HepG2 (cell line): ENCODE data around the gene HRC. TPM values are rescaled to one million over a fixed set of nuclear protein-coding genes. Genes with fewer than 3 reads are reported as not detected.
A peak's percentile ranks its signal among the peaks of the same experiment; 100 is the strongest.

Source experiments
- BHLHE40 ChIP-seq: IDR thresholded peaks from 2 replicates; pipeline ENCODE4 v1.6.1; 2011; ENCODE audit warnings: low read length, improper control_type of control experiment
- HHEX ChIP-seq: IDR thresholded peaks from 2 replicates; pipeline ENCODE4 v1.6.1; 2016; ENCODE audit warnings: control low read depth
- KLF12 ChIP-seq: sonication (generic); formaldehyde crosslinking; IDR thresholded peaks from 2 replicates; pipeline ENCODE4 v1.4.0; 2020; ENCODE audit warnings: missing genetic modification reagents, borderline replicate concordance
- NFYB ChIP-seq: sonication (generic); formaldehyde crosslinking; IDR thresholded peaks from 2 replicates; pipeline ENCODE4 v1.4.0; 2020; ENCODE audit warnings: missing genetic modification reagents
- RFX5 ChIP-seq: IDR thresholded peaks from 2 replicates; pipeline ENCODE4 v1.6.1; 2011; ENCODE audit warnings: low read depth, low read length, improper control_type of control experiment
- RXRB ChIP-seq: IDR thresholded peaks from 2 replicates; pipeline ENCODE4 v1.6.1; 2016; ENCODE audit warnings: borderline replicate concordance, missing genetic modification reagents, missing compliant biosample characterization
- SIX1 ChIP-seq: sonication (generic); formaldehyde crosslinking; IDR thresholded peaks from 2 replicates; pipeline ENCODE4 v1.4.0; 2020; ENCODE audit warnings: missing genetic modification reagents, borderline replicate concordance
- SMAD1 ChIP-seq: sonication (generic); formaldehyde crosslinking; IDR thresholded peaks from 2 replicates; pipeline ENCODE4 v1.4.0; 2020; ENCODE audit warnings: missing genetic modification reagents, low read depth, mild to moderate bottlenecking, borderline replicate concordance
- WIZ ChIP-seq: sonication (generic); formaldehyde crosslinking; IDR thresholded peaks from 2 replicates; pipeline ENCODE4 v1.5.1; 2020; ENCODE audit warnings: mild to moderate bottlenecking, missing genetic modification reagents
- YEATS2 ChIP-seq: sonication (generic); formaldehyde crosslinking; IDR thresholded peaks from 2 replicates; pipeline ENCODE4 v1.4.0; 2020; ENCODE audit warnings: missing genetic modification reagents, borderline replicate concordance
- ZFP36L1 ChIP-seq: sonication (generic); formaldehyde crosslinking; IDR thresholded peaks from 2 replicates; pipeline ENCODE4 v1.8.0; 2022; ENCODE audit warnings: mild to moderate bottlenecking, missing genetic modification reagents, moderate library complexity
- ZNF3 ChIP-seq: IDR thresholded peaks from 2 replicates; pipeline ENCODE4 v1.7.0; 2017; ENCODE audit warnings: inconsistent platforms
- ZNF432 ChIP-seq: sonication (generic); formaldehyde crosslinking; IDR thresholded peaks from 2 replicates; pipeline ENCODE4 v1.5.0; 2020; ENCODE audit warnings: missing genetic modification reagents, mild to moderate bottlenecking, borderline replicate concordance
- ZNF546 ChIP-seq: sonication (generic); formaldehyde crosslinking; conservative IDR thresholded peaks from 2 replicates; pipeline ENCODE4 v1.8.1; 2023; ENCODE audit warnings: mild to moderate bottlenecking, missing genetic modification reagents
- ZNF646 ChIP-seq: sonication (generic); formaldehyde crosslinking; IDR thresholded peaks from 2 replicates; pipeline ENCODE4 v1.9.0; 2021; ENCODE audit warnings: mild to moderate bottlenecking, missing genetic modification reagents
- ZNF709 ChIP-seq: sonication (generic); formaldehyde crosslinking; IDR thresholded peaks from 2 replicates; pipeline ENCODE4 v1.5.0; 2020; ENCODE audit warnings: mild to moderate bottlenecking, missing genetic modification reagents
- ZNF781 ChIP-seq: sonication (generic); formaldehyde crosslinking; IDR thresholded peaks from 2 replicates; pipeline ENCODE4 v1.5.1; 2020; ENCODE audit warnings: borderline replicate concordance, mild to moderate bottlenecking, missing genetic modification reagents; ENCODE audit errors: not compliant biosample characterization
- ZNF883 ChIP-seq: sonication (generic); formaldehyde crosslinking; IDR thresholded peaks from 2 replicates; pipeline ENCODE4 v1.5.1; 2020; ENCODE audit warnings: mild to moderate bottlenecking, missing genetic modification reagents; ENCODE audit errors: not compliant biosample characterization
- ZSCAN25 ChIP-seq: sonication (generic); formaldehyde crosslinking; IDR thresholded peaks from 2 replicates; pipeline ENCODE4 v1.8.0; 2022; ENCODE audit warnings: mild to moderate bottlenecking, missing genetic modification reagents
- ZSCAN5A ChIP-seq: sonication (generic); formaldehyde crosslinking; IDR thresholded peaks from 2 replicates; pipeline ENCODE4 v1.8.0; 2022; ENCODE audit warnings: mild to moderate bottlenecking, missing genetic modification reagents, borderline replicate concordance
- polyA plus RNA-seq, 8 experiments: library from polyadenylated mRNA; depleted of rRNA in 3 of 8; stranded (reverse) in 7 of 8; unstranded in 1 of 8; fragments of >200 nt; fragmentation: Illumina TruSeq in 4 of 8; extraction: Trizol in 4 of 8; gene quantifications; 2 replicates each; pipeline versions ENCODE4 v1.2.1 to v1.2.3, GENCODE V29; 2011 to 2016; ENCODE audit warnings: low read depth in 4 of 8, missing spikeins in 1 of 8, mixed read lengths in 1 of 8; ENCODE audit not compliant: insufficient read depth in 1 of 8
- total RNA-seq, 5 experiments: library from RNA; depleted of rRNA; stranded (reverse); fragments of >200 nt; fragmentation: Illumina TruSeq; extraction: Trizol; gene quantifications; 2 replicates each; pipeline ENCODE4 v1.2.3, GENCODE V29; 2016; ENCODE audit warnings: low read depth in 1 of 5

HRC gene
- total and polyA plus RNA-seq, 2 of the 13 experiments (the other 11 are each of a cell fraction or from before 2014, with no cell fraction given): 3.6 to 15.4 TPM

- no peak for TF ChIP-seq ZNF646 (CRISPR knock-in tag)
- peak; percentile 20; the same call in 1 of the 2 replicates for TF ChIP-seq ZNF546 (CRISPR knock-in tag)
- TF ChIP-seq ZNF3 (CRISPR knock-in tag): no peak
- peak; percentile 70 for TF ChIP-seq ZNF883 (CRISPR knock-in tag)
- TF ChIP-seq BHLHE40: peak; percentile 96
- TF ChIP-seq YEATS2 (CRISPR knock-in tag): peak; percentile 2; the same call in 1 of the 2 replicates
- TF ChIP-seq WIZ: 0 out of 2 replicates have a peak, but pooled peaks have one; percentile 27
- no peak for TF ChIP-seq ZNF432 (CRISPR knock-in tag)
- TF ChIP-seq RXRB: no peak
- TF ChIP-seq SIX1 (CRISPR knock-in tag): no peak
- no peak for TF ChIP-seq RFX5
- TF ChIP-seq NFYB (CRISPR knock-in tag): no peak
- TF ChIP-seq SMAD1 (CRISPR knock-in tag): peak; percentile 66; the same call in 1 of the 2 replicates
- peak; percentile 24; the same call in 1 of the 2 replicates for TF ChIP-seq ZSCAN25 (CRISPR knock-in tag)
- no peak for TF ChIP-seq KLF12
- peak; percentile 73 for TF ChIP-seq ZNF781 (CRISPR knock-in tag)
- peak; percentile 43; the same call in 1 of the 2 replicates for TF ChIP-seq ZFP36L1 (CRISPR knock-in tag)
- TF ChIP-seq HHEX (CRISPR knock-in tag): no peak
- TF ChIP-seq ZNF709 (CRISPR knock-in tag): peak; percentile 53; the same call in 1 of the 2 replicates
- TF ChIP-seq ZSCAN5A (CRISPR knock-in tag): no peak
These were observed 5.5 kb downstream of the HRC start (continued) for GRCh38 chr19:49149652-49150105.
